Osteoblast (primary cell): Measurements from ENCODE around the gene BAD. TPM values are rescaled to one million over a fixed set of nuclear protein-coding genes. Genes with fewer than 3 reads are reported as not detected.
A peak's percentile ranks its signal among the peaks of the same experiment; 100 is the strongest.

Experiments used
- DNase-seq: peaks from one replicate; pipeline ENCODE4 v3.0.0; 2011; ENCODE audit warnings: low spot score, mixed read lengths; ENCODE audit not compliant: insufficient read length; ENCODE audit errors: missing footprints
- H2AFZ ChIP-seq: 2 replicates; pipeline ENCODE4 v1.6.0; 2011; ENCODE audit warnings: mild to moderate bottlenecking, low read length
- H3K27ac ChIP-seq: 2 replicates; pipeline ENCODE4 v1.5.1; 2011; ENCODE audit warnings: mild to moderate bottlenecking, low read depth, low read length, moderate library complexity
- H3K27me3 ChIP-seq: 2 replicates; pipeline ENCODE4 v1.6.0; 2012; ENCODE audit warnings: mild to moderate bottlenecking, control low read depth, inconsistent platforms, low read length, moderate library complexity; ENCODE audit not compliant: insufficient read depth
- H3K36me3 ChIP-seq: 2 replicates; pipeline ENCODE4 v1.5.1; 2011; ENCODE audit warnings: mild to moderate bottlenecking, low read length, control low read depth, moderate library complexity; ENCODE audit not compliant: insufficient read depth
- H3K4me1 ChIP-seq: 2 replicates; pipeline ENCODE4 v1.5.1; 2011; ENCODE audit warnings: mild to moderate bottlenecking, low read length, control low read depth, moderate library complexity; ENCODE audit not compliant: insufficient read depth
- H3K4me2 ChIP-seq: 2 replicates; pipeline ENCODE4 v1.6.0; 2011; ENCODE audit warnings: mild to moderate bottlenecking, low read length; ENCODE audit not compliant: insufficient read depth
- H3K4me3 ChIP-seq: fragments of 200-600 bp; sonication (generic); 3 replicates; pipeline ENCODE4 v1.5.1; 2012; ENCODE audit warnings: mild to moderate bottlenecking, low read length, inconsistent platforms; ENCODE audit not compliant: insufficient read depth
- H3K79me2 ChIP-seq: 2 replicates; pipeline ENCODE4 v1.6.0; 2012; ENCODE audit warnings: mild to moderate bottlenecking, low read length, control low read depth, inconsistent platforms; ENCODE audit not compliant: insufficient read depth
- H3K9me3 ChIP-seq: 2 replicates; pipeline ENCODE4 v1.5.1; 2011; ENCODE audit warnings: low read depth, low read length, control low read depth
- H4K20me1 ChIP-seq: 2 replicates; pipeline ENCODE4 v1.6.0; 2012; ENCODE audit warnings: mild to moderate bottlenecking, low read length, control low read depth; ENCODE audit not compliant: insufficient read depth
- CTCF ChIP-seq: IDR thresholded peaks from 2 replicates; pipeline ENCODE4 v1.5.1; 2011; ENCODE audit warnings: mild to moderate bottlenecking, low read depth, low read length, moderate library complexity; ENCODE audit errors: extremely low read depth
- total RNA-seq: library from RNA; depleted of rRNA; stranded (reverse); fragments of >200 nt; gene quantifications from 2 replicates; pipeline ENCODE4 v1.2.3, GENCODE V29; 2012

Gene BAD
- total RNA-seq, 1 donor = 70.9 TPM

GRCh38 chr11:64232182-64232966, 52.1 kb downstream of the BAD start:
- no peak for DNase-seq
- Histone ChIP-seq H4K20me1 (peaks cover 8% of the 10 kb centered on the region), H3K27me3 (no peaks in the 10 kb centered on the region), H3K4me1 (peaks cover 21% of the 10 kb centered on the region), H3K27ac (no peak overlapping the region), H3K4me3 (no peak overlapping the region), H3K36me3 (no peaks in the 10 kb centered on the region), H3K79me2 (peaks cover 13% of the 10 kb centered on the region), H2AFZ (no peak overlapping the region), H3K9me3 (no peaks in the 10 kb centered on the region), H3K4me2 (no peak overlapping the region)
- TF ChIP-seq CTCF = no peak

GRCh38 chr11:64231546-64231945, 52.9 kb downstream of the BAD start:
- H3K4me3 ChIP-seq = no peak overlapping the region
- H3K36me3 ChIP-seq = no peaks in the 10 kb centered on the region
- H3K27ac ChIP-seq = no peak overlapping the region
- H2AFZ ChIP-seq = no peak overlapping the region
- no peaks in the 10 kb centered on the region for H3K9me3 ChIP-seq
- H3K4me1 ChIP-seq = peaks cover 29% of the 10 kb centered on the region
- peaks cover 8% of the 10 kb centered on the region for H4K20me1 ChIP-seq
- DNase-seq = no peak
- peaks cover 21% of the 10 kb centered on the region for H3K79me2 ChIP-seq
- no peak overlapping the region for H3K4me2 ChIP-seq
- no peaks in the 10 kb centered on the region for H3K27me3 ChIP-seq
- TF ChIP-seq CTCF = no peak

GRCh38 chr11:64230985-64231365, 53.5 kb downstream of the BAD start:
- Histone ChIP-seq H3K9me3 (no peaks in the 10 kb centered on the region), H3K4me3 (peak overlapping the region; percentile 93), H3K4me1 (peaks cover 32% of the 10 kb centered on the region), H3K27me3 (no peaks in the 10 kb centered on the region), H3K27ac (peak overlapping the region; percentile 63), H2AFZ (peak overlapping the region; percentile 88), H3K4me2 (peak overlapping the region; percentile 95), H3K36me3 (no peaks in the 10 kb centered on the region), H4K20me1 (peaks cover 7% of the 10 kb centered on the region), H3K79me2 (peaks cover 27% of the 10 kb centered on the region)
- no peak for TF ChIP-seq CTCF
- no peak for DNase-seq

GRCh38 chr11:64230171-64230984, 54.1 kb downstream of the BAD start, which contains the start of gene DNAJC4:
DNAJC4 (plus strand) TSS chr11:64230548; CDS start chr11:64230855, 307 bp downstream.
- H3K4me2 ChIP-seq = peak within 1 kb of the TSS; percentile 95
- no peaks in the 10 kb centered on the region for H3K36me3 ChIP-seq
- H4K20me1 ChIP-seq = peaks cover under 1% of the 10 kb centered on the region
- H3K4me1 ChIP-seq = peaks cover 30% of the 10 kb centered on the region
- peak within 1 kb of the TSS; percentile 93 for H3K4me3 ChIP-seq
- peaks cover 29% of the 10 kb centered on the region for H3K79me2 ChIP-seq
- no peaks in the 10 kb centered on the region for H3K9me3 ChIP-seq
- peak within 1 kb of the TSS; percentile 88 for H2AFZ ChIP-seq
- peak; percentile 99 for DNase-seq
- no peak for TF ChIP-seq CTCF
- no peaks in the 10 kb centered on the region for H3K27me3 ChIP-seq
- H3K27ac ChIP-seq = peak within 1 kb of the TSS; percentile 63
